IMR-90 (cell line): ENCODE results near the gene TXNDC12. TPM values are rescaled to one million over a fixed set of nuclear protein-coding genes. Genes with fewer than 3 reads are reported as not detected.
A peak's percentile ranks its signal among the peaks of the same experiment; 100 is the strongest.
"Not testable (repeated sequence)": the region's sequence is repeated elsewhere in the genome, so short reads cannot be mapped to it uniquely, and the experiment has no call there.

Experiments used
- ATAC-seq: fragments of 200-7000 bp; cut with Tn5 transposase; 2 replicates; pipeline ENCODE4 v1.9.1; 2020; ENCODE audit warnings: low read depth, mild to moderate bottlenecking, moderate library complexity
- BruUV-seq: library from RNA; stranded (reverse); fragments of 400-500 nt; replicated peaks from 2 replicates; lab custom pipeline; 2021; lab: Mats Ljungman, UMichigan
- CTCF ChIA-PET: fragments of 300-600 bp; formaldehyde crosslinking; extraction: SDS; loops from one replicate; lab custom pipeline; 2021; ENCODE audit warnings: antibody characterized with exemption; lab: Yijun Ruan, JAX
- POLR2A ChIA-PET: fragments of 300-600 bp; sonication (Branson Sonifier 250); formaldehyde crosslinking; loops from one replicate; lab custom pipeline; 2022; ENCODE audit warnings: antibody characterized with exemption; ENCODE audit not compliant: unreplicated experiment; lab: Charles Lee
- DNase-seq: peaks from one replicate; pipeline ENCODE4 v3.0.0; 2013
- H2AFZ ChIP-seq: replicated peaks from 2 replicates; pipeline ENCODE3; 2013; ENCODE audit warnings: low read length, mild to moderate bottlenecking; ENCODE audit not compliant: poor library complexity
- H2AK5ac ChIP-seq: 2 replicates; pipeline ENCODE4 v1.6.1; 2013; ENCODE audit warnings: low read depth, low read length, inconsistent platforms
- H2AK9ac ChIP-seq: replicated peaks from 2 replicates; pipeline ENCODE3; 2013; ENCODE audit warnings: mild to moderate bottlenecking, low read depth, low read length, moderate library complexity; ENCODE audit not compliant: poor library complexity
- H2BK120ac ChIP-seq: 2 replicates; pipeline ENCODE4 v1.6.1; 2013; ENCODE audit warnings: low read depth, low read length, inconsistent platforms
- H2BK15ac ChIP-seq: 3 replicates; pipeline ENCODE4 v1.6.1; 2013; ENCODE audit warnings: low read depth, low read length, inconsistent platforms
- H2BK20ac ChIP-seq: 2 replicates; pipeline ENCODE4 v1.6.1; 2013; ENCODE audit warnings: low read depth, mild to moderate bottlenecking, inconsistent platforms, low read length, moderate library complexity
- H2BK5ac ChIP-seq: 2 replicates; pipeline ENCODE4 v1.6.1; 2013; ENCODE audit warnings: mild to moderate bottlenecking, low read depth, low read length, inconsistent platforms; ENCODE audit not compliant: poor library complexity, severe bottlenecking
- H3K14ac ChIP-seq: replicated peaks from 2 replicates; pipeline ENCODE4 v1.6.1; 2013; ENCODE audit warnings: low read depth, low read length, inconsistent platforms
- H3K18ac ChIP-seq: 2 replicates; pipeline ENCODE4 v1.6.1; 2013; ENCODE audit warnings: low read depth, low read length, control low read depth
- H3K23ac ChIP-seq: 2 replicates; pipeline ENCODE4 v1.6.1; 2013; ENCODE audit warnings: low read depth, low read length, inconsistent platforms
- H3K27ac ChIP-seq: 2 replicates; pipeline ENCODE4 v1.5.1; 2013; ENCODE audit warnings: mild to moderate bottlenecking, control low read depth, low read length; ENCODE audit not compliant: insufficient read depth
- H3K27me3 ChIP-seq: 2 replicates; pipeline ENCODE4 v1.6.1; 2013; ENCODE audit warnings: low read length; ENCODE audit not compliant: control insufficient read depth, insufficient read depth
- H3K36me3 ChIP-seq: 2 replicates; pipeline ENCODE4 v1.6.1; 2013; ENCODE audit warnings: low read length, mixed read lengths; ENCODE audit not compliant: control insufficient read depth, insufficient read depth
- H3K4ac ChIP-seq: 2 replicates; pipeline ENCODE4 v1.6.1; 2013; ENCODE audit warnings: low read depth, low read length, inconsistent platforms
- H3K4me1 ChIP-seq: 2 replicates; pipeline ENCODE4 v1.6.1; 2013; ENCODE audit warnings: low read length, mixed read lengths; ENCODE audit not compliant: control insufficient read depth, insufficient read depth
- H3K4me2 ChIP-seq: 2 replicates; pipeline ENCODE4 v1.6.1; 2013; ENCODE audit warnings: low read depth, mild to moderate bottlenecking, control low read depth, low read length, moderate library complexity
- H3K4me3 ChIP-seq: 2 replicates; pipeline ENCODE4 v1.5.1; 2013; ENCODE audit warnings: low read depth, mild to moderate bottlenecking, control low read depth, low read length, moderate library complexity; ENCODE audit not compliant: insufficient read depth
- H3K56ac ChIP-seq: 2 replicates; pipeline ENCODE4 v1.6.1; 2013; ENCODE audit warnings: low read length, inconsistent platforms; ENCODE audit not compliant: insufficient read depth; ENCODE audit errors: extremely low read depth
- H3K79me1 ChIP-seq, 2 experiments: 2 replicates each; pipeline ENCODE4 v1.6.1; 2013; ENCODE audit warnings: low read length in 2 of 2, inconsistent platforms in 1 of 2, low read depth in 1 of 2
- H3K9ac ChIP-seq: 2 replicates; pipeline ENCODE4 v1.6.1; 2013; ENCODE audit warnings: low read depth, low read length, control low read depth
- H3K9me1 ChIP-seq: 2 replicates; pipeline ENCODE4 v1.6.1; 2013; ENCODE audit warnings: low read length, inconsistent platforms; ENCODE audit not compliant: insufficient read depth
- H3K9me3 ChIP-seq: 2 replicates; pipeline ENCODE4 v1.6.1; 2013; ENCODE audit warnings: low read length; ENCODE audit not compliant: control insufficient read depth, insufficient read depth
- H4K20me1 ChIP-seq: 2 replicates; pipeline ENCODE4 v1.6.1; 2013; ENCODE audit warnings: low read length, inconsistent platforms; ENCODE audit not compliant: insufficient read depth
- H4K5ac ChIP-seq: 2 replicates; pipeline ENCODE4 v1.6.1; 2013; ENCODE audit warnings: mild to moderate bottlenecking, low read depth, low read length, control low read depth
- H4K8ac ChIP-seq, 2 experiments: 2 replicates each; pipeline ENCODE4 v1.6.1; 2013; ENCODE audit warnings: low read depth in 2 of 2, low read length in 2 of 2, control low read depth in 1 of 2, inconsistent platforms in 1 of 2
- H4K91ac ChIP-seq: 2 replicates; pipeline ENCODE4 v1.6.1; 2013; ENCODE audit warnings: low read depth, low read length, inconsistent platforms; ENCODE audit not compliant: insufficient read depth
- MAFK ChIP-seq: IDR thresholded peaks from 2 replicates; pipeline ENCODE4 v1.6.1; 2012; ENCODE audit warnings: low read depth, low read length, improper control_type of control experiment
- MAZ ChIP-seq: IDR thresholded peaks from 2 replicates; pipeline ENCODE4 v1.6.1; 2012; ENCODE audit warnings: low read depth, mild to moderate bottlenecking, low read length, improper control_type of control experiment, moderate library complexity, borderline replicate concordance
- SMC3 ChIP-seq: fragments of 150-350 bp; IDR thresholded peaks from 2 replicates; pipeline ENCODE4 v1.6.1; 2016; ENCODE audit warnings: low read depth, mild to moderate bottlenecking, antibody characterized with exemption, low read length, moderate library complexity
- WGBS, 2 experiments: methylation state at CpG; one replicate each; pipeline versions ENCODE4 v1.1.5 to v1.1.7; 2013; ENCODE audit warnings: missing lambda C conversion rate in 2 of 2; ENCODE audit not compliant: insufficient read length in 1 of 2; ENCODE audit errors: extremely low coverage in 2 of 2; 5-methylcytosine and 5-hydroxymethylcytosine counted together
- dilution Hi-C: fragments of 300-500 bp; cut with HindIII; formaldehyde crosslinking; loops from one replicate; pipeline ENCODE4 v1.14.3; 2018; ENCODE audit warnings: low sequenced_read_pairs; ENCODE audit not compliant: unreplicated experiment
- in situ Hi-C: fragments of 300-500 bp; cut with MboI; formaldehyde crosslinking; loops from 3 replicates; pipeline ENCODE4 v1.14.3; 2019; ENCODE audit warnings: low sequenced_read_pairs, inconsistent platforms, mixed read lengths
- intact Hi-C: fragments of 100-400 bp; cut with micrococcal nuclease; formaldehyde crosslinking; loops from 2 replicates; pipeline ENCODE4 v1.10.0; 2022
- polyA plus RNA-seq, 3 experiments: library from polyadenylated mRNA; depleted of rRNA; stranded (reverse); fragments of >200 nt; gene quantifications; 2 replicates each; pipeline ENCODE4 v1.2.3, GENCODE V29; 2012; ENCODE audit warnings: low replicate concordance in 1 of 3
- total RNA-seq: library from RNA; depleted of rRNA; stranded (reverse); fragments of >200 nt; gene quantifications from 2 replicates; pipeline ENCODE4 v1.2.3, GENCODE V29; 2012

Gene TXNDC12
- total and polyA plus RNA-seq, 2 of the 4 experiments (the other 2 are of a cell fraction): 24.4 to 29.9 TPM

DNA sequence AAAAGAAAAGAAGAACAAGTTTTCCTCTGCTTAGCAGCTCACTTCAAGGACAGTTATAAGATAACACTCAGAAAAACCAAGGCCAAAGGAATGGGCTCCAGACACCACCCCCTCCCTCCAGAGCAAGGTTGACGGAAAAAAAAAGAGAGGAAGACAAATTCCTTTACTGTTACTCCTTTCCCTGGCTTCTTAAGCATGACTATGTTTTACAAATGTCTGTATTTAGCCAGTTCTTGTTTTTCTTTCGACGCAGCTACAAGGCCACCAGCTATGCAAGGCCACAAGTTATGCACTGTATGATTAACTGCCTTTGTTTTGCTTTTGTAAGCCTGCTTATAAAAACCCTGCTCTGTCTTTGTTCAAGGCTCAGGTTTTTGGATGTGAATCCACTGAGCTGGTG, 49.4 kb downstream of the TXNDC12 start:
- dilution Hi-C loops, H2AK9ac ChIP-seq, H3K9me3 ChIP-seq, H3K4me1 ChIP-seq, H3K79me1 ChIP-seq, in situ Hi-C loops, BruUV-seq, H2AFZ ChIP-seq, H3K36me3 ChIP-seq, H3K4me3 ChIP-seq, H3K27me3 ChIP-seq, H4K20me1 ChIP-seq, POLR2A ChIA-PET: not testable (repeated sequence)
- TF ChIP-seq MAFK (peak; percentile 41; the same call in 1 of the 2 replicates), SMC3 (peak; percentile 1; the same call in 1 of the 2 replicates), MAZ (peak; percentile 84)
- Histone ChIP-seq H4K8ac (peak overlapping the region; percentile 45 to 77; a peak in 3 of 4 replicates), H3K9ac (peak overlapping the region; percentile 51; the same call in 1 of the 2 replicates), H3K4me2 (peak overlapping the region; percentile 30; the same call in 1 of the 2 replicates), H3K56ac (peak overlapping the region; percentile 86), H4K5ac (peak overlapping the region; percentile 87; the same call in 1 of the 2 replicates), H2BK120ac (peak overlapping the region; percentile 96), H3K18ac (peak overlapping the region; percentile 86), H2AK5ac (peak overlapping the region; percentile 75; the same call in 1 of the 2 replicates), H4K91ac (peak overlapping the region; percentile 98), H3K23ac (peak overlapping the region; percentile 69), H2BK15ac (peak overlapping the region; percentile 86; the same call in 2 of the 3 replicates), H3K9me1 (peaks cover 13% of the 10 kb centered on the region; the same call in 1 of the 2 replicates), H3K4ac (peak overlapping the region; percentile 96), H2BK5ac (peak overlapping the region; percentile 85), H2BK20ac (peak overlapping the region; percentile 89), H3K14ac (peak overlapping the region; percentile 75), H3K27ac (peak overlapping the region; percentile 79)
- ATAC-seq (peak; percentile 75), DNase-seq (peak; percentile 91)
- CTCF ChIA-PET: interaction anchor here (0.7 kb wide), 1 partner anchor 15 kb away, joined by 4 read pairs; no protein-coding TSS in a partner anchor
- intact Hi-C loops: loop anchor here (10.0 kb wide), 1 partner anchor 371 kb away; no protein-coding TSS in a partner anchor
- WGBS, 2 experiments: no CpG with 5 or more reads among the region's 3 CpGs
